Naive thymus-derived CD4-positive, alpha-beta T cell (primary cell): Measurements from ENCODE around the gene PAX7. TPM values are rescaled to one million over a fixed set of nuclear protein-coding genes. Genes with fewer than 3 reads are reported as not detected.

ENCODE experiments used
- ATAC-seq: fragments of 150-1000 bp; cut with Tn5 transposase; 2 replicates; pipeline ENCODE4 v1.10.0; 2021; ENCODE audit warnings: mild to moderate bottlenecking, moderate library complexity
- CTCF ChIA-PET: fragments of 350-600 bp; sonication (Branson Sonifier 250); formaldehyde crosslinking; loops from one replicate; lab custom pipeline; 2021; ENCODE audit warnings: antibody characterized with exemption; lab: Charles Lee
- POLR2A ChIA-PET: fragments of 350-600 bp; sonication (Branson Sonifier 250); formaldehyde crosslinking; loops from one replicate; lab custom pipeline; 2021; ENCODE audit warnings: antibody characterized with exemption, inconsistent platforms; lab: Charles Lee
- DNase-seq, 9 donors: peaks; one replicate each; pipeline versions ENCODE4 v3.0.0 to v3.0.0-alpha.2; 2020 to 2022; ENCODE audit warnings: mixed read lengths in 1 of 9
- H3K27ac ChIP-seq: one replicate; pipeline ENCODE4 v1.7.0; 2013; ENCODE audit warnings: mild to moderate bottlenecking, low read depth, low read length, moderate library complexity
- H3K27me3 ChIP-seq, 2 donors: one replicate each; pipeline ENCODE4 v1.7.0; 2013; ENCODE audit warnings: low read length in 2 of 2, mild to moderate bottlenecking in 2 of 2, moderate library complexity in 2 of 2; ENCODE audit not compliant: control insufficient read depth in 2 of 2, insufficient read depth in 2 of 2
- H3K36me3 ChIP-seq, 3 experiments: 1 replicate in 2 of 3; 2 replicates in 1 of 3; pipeline ENCODE4 v1.7.0; 2013; ENCODE audit warnings: low read length in 3 of 3, mild to moderate bottlenecking in 3 of 3, moderate library complexity in 1 of 3; ENCODE audit not compliant: insufficient read depth in 3 of 3, control insufficient read depth in 2 of 3
- H3K4me1 ChIP-seq, 2 donors: one replicate each; pipeline ENCODE4 v1.7.0; 2013; ENCODE audit warnings: low read length in 2 of 2, mild to moderate bottlenecking in 2 of 2, moderate library complexity in 1 of 2; ENCODE audit not compliant: control insufficient read depth in 2 of 2, insufficient read depth in 2 of 2
- H3K4me3 ChIP-seq: 2 replicates; pipeline ENCODE4 v1.7.0; 2013; ENCODE audit warnings: mild to moderate bottlenecking, low read length
- H3K9me3 ChIP-seq, 3 experiments: 1 replicate in 2 of 3; 2 replicates in 1 of 3; pipeline ENCODE4 v1.7.0; 2013; ENCODE audit warnings: low read length in 3 of 3; ENCODE audit not compliant: control insufficient read depth in 2 of 3
- H3K27ac Mint-ChIP-seq, 9 donors: one replicate each; pipeline ENCODE4 v1.8.0; 2020 to 2022; ENCODE audit warnings: mixed read lengths in 9 of 9, mild to moderate bottlenecking in 8 of 9, moderate library complexity in 5 of 9, inconsistent platforms in 2 of 9
- H3K27me3 Mint-ChIP-seq, 5 donors: one replicate each; pipeline ENCODE4 v1.8.0; 2021 to 2022; ENCODE audit warnings: mixed read lengths in 5 of 5, mild to moderate bottlenecking in 1 of 5
- H3K36me3 Mint-ChIP-seq, 5 donors: one replicate each; pipeline ENCODE4 v1.8.0; 2020 to 2022; ENCODE audit warnings: mixed read lengths in 5 of 5, mild to moderate bottlenecking in 3 of 5, inconsistent platforms in 1 of 5
- H3K4me1 Mint-ChIP-seq, 7 donors: one replicate each; pipeline ENCODE4 v1.8.0; 2020 to 2022; ENCODE audit warnings: mixed read lengths in 7 of 7, mild to moderate bottlenecking in 3 of 7, inconsistent platforms in 1 of 7
- H3K4me3 Mint-ChIP-seq, 10 donors: one replicate each; pipeline ENCODE4 v1.8.0; 2020 to 2022; ENCODE audit warnings: mild to moderate bottlenecking in 10 of 10, mixed read lengths in 10 of 10, moderate library complexity in 6 of 10, inconsistent platforms in 2 of 10
- H3K9me3 Mint-ChIP-seq, 11 donors: one replicate each; pipeline ENCODE4 v1.8.0; 2020 to 2022; ENCODE audit warnings: mixed read lengths in 11 of 11, mild to moderate bottlenecking in 4 of 11, inconsistent platforms in 1 of 11, moderate library complexity in 1 of 11
- intact Hi-C, 2 donors: fragments of 100-400 bp; cut with micrococcal nuclease; formaldehyde crosslinking; loops; one replicate each; pipeline ENCODE4 v1.15.1; 2023
- polyA plus RNA-seq, 2 donors: library from polyadenylated mRNA; unstranded; fragments of 300-500 nt; fragmentation: Illumina TruSeq; gene quantifications; one replicate each; pipeline ENCODE4 v1.2.3, GENCODE V29; 2021
- total RNA-seq, 6 experiments: library from RNA in 5 of 6; stranded (reverse) in 5 of 6; gene quantifications; 1 replicate in 5 of 6; 2 replicates in 1 of 6; pipeline ENCODE4 v1.2.3 and lab custom pipeline; 2021 to 2026

The PAX7 gene
- total and polyA plus RNA-seq, 7 experiments from 2014 or later = not detected

- ChIA-PET CTCF (interaction anchor here (1.2 to 2.3 kb wide), 2 partner anchors 13 to 70 kb away, joined by 4 to 6 read pairs; no protein-coding TSS in a partner anchor), POLR2A (interaction anchor here (2.3 kb wide), 1 partner anchor 12 kb away, joined by 7 read pairs; no protein-coding TSS in a partner anchor)
- peak overlapping the region in 4 of 10 donors; percentile 12 to 62 (median 45) for H3K4me3 Mint-ChIP-seq
- ATAC-seq (no peak), DNase-seq (no peak)
- H3K27me3 Mint-ChIP-seq = peaks cover 0 to 13% (median 0%) of the 10 kb centered on the region in 5 donors
- Histone ChIP-seq H3K9me3 (no peaks in the 10 kb centered on the region), H3K27me3 (no peaks in the 10 kb centered on the region), H3K4me3 (no peak overlapping the region), H3K4me1 (peaks cover 0 to 19% of the 10 kb centered on the region in 2 donors), H3K27ac (no peak overlapping the region), H3K36me3 (no peaks in the 10 kb centered on the region)
- no peaks in the 10 kb centered on the region for H3K36me3 Mint-ChIP-seq
- peak overlapping the region in 7 of 9 donors; percentile 22 to 77 (median 54) for H3K27ac Mint-ChIP-seq
- intact Hi-C loops = loop anchor here in 1 of 2 donors (2.0 kb wide), 1 partner anchor 15 kb away; no protein-coding TSS in a partner anchor
- H3K4me1 Mint-ChIP-seq = peaks cover 5 to 35% (median 25%) of the 10 kb centered on the region in 7 donors
- H3K9me3 Mint-ChIP-seq = no peaks in the 10 kb centered on the region
Observed at GRCh38 chr1:18667333-18667732, 36.7 kb downstream of the PAX7 start.

GRCh38 chr1:18668046-18668445, 37.4 kb downstream of the PAX7 start:
- Mint-ChIP-seq H3K9me3 (no peaks in the 10 kb centered on the region), H3K4me1 (peaks cover 5 to 32% (median 25%) of the 10 kb centered on the region in 7 donors)

GRCh38 chr1:18668750-18669404, 38.2 kb downstream of the PAX7 start:
- no peak for ATAC-seq
- Mint-ChIP-seq H3K27ac (peak overlapping the region in 2 of 9 donors; percentile 12 to 63), H3K36me3 (no peaks in the 10 kb centered on the region), H3K9me3 (no peaks in the 10 kb centered on the region), H3K27me3 (peaks cover 0 to 13% (median 7%) of the 10 kb centered on the region in 5 donors), H3K4me3 (no peak overlapping the region), H3K4me1 (peaks cover 5 to 32% (median 25%) of the 10 kb centered on the region in 7 donors)
- ChIA-PET CTCF (interaction anchor here (1.3 kb wide), 1 partner anchor 12 kb away, joined by 6 read pairs; no protein-coding TSS in a partner anchor), POLR2A (no interaction called here)
- Histone ChIP-seq H3K4me1 (peaks cover 0 to 19% of the 10 kb centered on the region in 2 donors), H3K27me3 (no peaks in the 10 kb centered on the region), H3K4me3 (no peak overlapping the region), H3K9me3 (no peaks in the 10 kb centered on the region), H3K27ac (no peak overlapping the region), H3K36me3 (no peaks in the 10 kb centered on the region)
- intact Hi-C loops = no loop called here
- DNase-seq = no peak

More at GRCh38 chr1:18668046-18668445, 37.4 kb downstream of the PAX7 start:
- no peak for ATAC-seq
- Mint-ChIP-seq H3K27ac (peak overlapping the region in 1 of 9 donors; percentile 65), H3K27me3 (peaks cover 0 to 13% (median 3%) of the 10 kb centered on the region in 5 donors), H3K36me3 (no peaks in the 10 kb centered on the region), H3K4me3 (no peak overlapping the region)
- no peaks in the 10 kb centered on the region for H3K27me3 ChIP-seq
- peaks cover 0 to 19% of the 10 kb centered on the region in 2 donors for H3K4me1 ChIP-seq
- no peaks in the 10 kb centered on the region for H3K9me3 ChIP-seq
- no peaks in the 10 kb centered on the region for H3K36me3 ChIP-seq
- no peak overlapping the region for H3K4me3 ChIP-seq
- POLR2A ChIA-PET = interaction anchor here (2.3 kb wide), 1 partner anchor 12 kb away, joined by 7 read pairs; no protein-coding TSS in a partner anchor
- H3K27ac ChIP-seq = no peak overlapping the region
- intact Hi-C loops = no loop called here
- CTCF ChIA-PET = interaction anchor here (1.2 to 2.3 kb wide), 2 partner anchors 14 to 71 kb away, joined by 4 to 6 read pairs; no protein-coding TSS in a partner anchor
- no peak for DNase-seq

- no peak overlapping the region for H3K27ac ChIP-seq
- H3K9me3 ChIP-seq = no peaks in the 10 kb centered on the region
- H3K4me3 ChIP-seq = no peak overlapping the region
- H3K4me3 Mint-ChIP-seq = no peak overlapping the region
- no peaks in the 10 kb centered on the region for H3K9me3 Mint-ChIP-seq
- H3K27ac Mint-ChIP-seq = no peak overlapping the region
- DNase-seq (no peak), ATAC-seq (no peak)
- intact Hi-C loops = no loop called here
- ChIA-PET CTCF (interaction anchor here (1.9 kb wide), 1 partner anchor 73 kb away, joined by 5 read pairs; no protein-coding TSS in a partner anchor), POLR2A (no interaction called here)
- peaks cover 5 to 33% (median 20%) of the 10 kb centered on the region in 7 donors for H3K4me1 Mint-ChIP-seq
- no peaks in the 10 kb centered on the region for H3K36me3 ChIP-seq
- H3K27me3 ChIP-seq = no peaks in the 10 kb centered on the region
- H3K4me1 ChIP-seq = peaks cover 0 to 19% of the 10 kb centered on the region in 2 donors
- no peaks in the 10 kb centered on the region for H3K36me3 Mint-ChIP-seq
- H3K27me3 Mint-ChIP-seq = peaks cover 0 to 17% (median 13%) of the 10 kb centered on the region in 5 donors
Observed at GRCh38 chr1:18670121-18670867, 39.6 kb downstream of the PAX7 start.

- POLR2A ChIA-PET = no interaction called here
- no peak overlapping the region for H3K4me3 ChIP-seq
- H3K4me1 ChIP-seq = peaks cover 0 to 16% of the 10 kb centered on the region in 2 donors
- intact Hi-C loops = no loop called here
- no peak for ATAC-seq
- H3K4me3 Mint-ChIP-seq = no peak overlapping the region
- CTCF ChIA-PET = interaction anchor here (1.9 kb wide), 1 partner anchor 74 kb away, joined by 5 read pairs; no protein-coding TSS in a partner anchor
- H3K27ac Mint-ChIP-seq = peak overlapping the region in 1 of 9 donors; percentile 26
- H3K27me3 Mint-ChIP-seq = peaks cover 4 to 20% (median 18%) of the 10 kb centered on the region in 5 donors
- peaks cover 5 to 38% (median 23%) of the 10 kb centered on the region in 7 donors for H3K4me1 Mint-ChIP-seq
- no peaks in the 10 kb centered on the region for H3K36me3 Mint-ChIP-seq
- H3K9me3 ChIP-seq = no peaks in the 10 kb centered on the region
- no peaks in the 10 kb centered on the region for H3K9me3 Mint-ChIP-seq
- H3K27ac ChIP-seq = no peak overlapping the region
- DNase-seq = no peak
- no peaks in the 10 kb centered on the region for H3K27me3 ChIP-seq
- H3K36me3 ChIP-seq = no peaks in the 10 kb centered on the region
Observed at GRCh38 chr1:18670868-18671225, 40.2 kb downstream of the PAX7 start.

GRCh38 chr1:18673976-18674375, 43.3 kb downstream of the PAX7 start:
- ChIA-PET POLR2A (no interaction called here), CTCF (interaction anchor here (1.5 kb wide), 1 partner anchor 77 kb away, joined by 4 read pairs; no protein-coding TSS in a partner anchor)
- H3K4me3 Mint-ChIP-seq = no peak overlapping the region
- no peaks in the 10 kb centered on the region for H3K9me3 Mint-ChIP-seq
- Histone ChIP-seq H3K27ac (no peak overlapping the region), H3K4me1 (peaks cover 0 to 3% of the 10 kb centered on the region in 2 donors), H3K4me3 (no peak overlapping the region), H3K27me3 (no peaks in the 10 kb centered on the region), H3K36me3 (no peaks in the 10 kb centered on the region), H3K9me3 (no peaks in the 10 kb centered on the region)
- peak in 1 of 9 donors; percentile 16 for DNase-seq
- ATAC-seq = no peak
- H3K36me3 Mint-ChIP-seq = no peaks in the 10 kb centered on the region
- H3K27me3 Mint-ChIP-seq = peaks cover 15 to 33% (median 19%) of the 10 kb centered on the region in 5 donors
- peaks cover 0 to 25% (median 7%) of the 10 kb centered on the region in 7 donors for H3K4me1 Mint-ChIP-seq
- H3K27ac Mint-ChIP-seq = no peak overlapping the region
- intact Hi-C loops = loop anchor here in 1 of 2 donors (2.0 kb wide), 1 partner anchor 23 kb away; no protein-coding TSS in a partner anchor
